Erythroblast (primary cell): Measurements from ENCODE around the gene PTH1R.

Experiments
- GATA1 ChIP-seq: IDR thresholded peaks from 2 replicates; pipeline ENCODE4 v1.6.1; 2011; ENCODE audit warnings: low read depth, mild to moderate bottlenecking, control low read depth, low read length, moderate library complexity
- POLR2A ChIP-seq: IDR thresholded peaks from 2 replicates; pipeline ENCODE4 v1.6.1; 2011; ENCODE audit warnings: mild to moderate bottlenecking, low read length

GRCh38 chr3:46861605-46862368 is 15.7 kb upstream of the PTH1R start:
- TF ChIP-seq POLR2A (no peak), GATA1 (no peak)
